ENCODE data around the gene CD300LF.

CD300LF gene

DNA sequence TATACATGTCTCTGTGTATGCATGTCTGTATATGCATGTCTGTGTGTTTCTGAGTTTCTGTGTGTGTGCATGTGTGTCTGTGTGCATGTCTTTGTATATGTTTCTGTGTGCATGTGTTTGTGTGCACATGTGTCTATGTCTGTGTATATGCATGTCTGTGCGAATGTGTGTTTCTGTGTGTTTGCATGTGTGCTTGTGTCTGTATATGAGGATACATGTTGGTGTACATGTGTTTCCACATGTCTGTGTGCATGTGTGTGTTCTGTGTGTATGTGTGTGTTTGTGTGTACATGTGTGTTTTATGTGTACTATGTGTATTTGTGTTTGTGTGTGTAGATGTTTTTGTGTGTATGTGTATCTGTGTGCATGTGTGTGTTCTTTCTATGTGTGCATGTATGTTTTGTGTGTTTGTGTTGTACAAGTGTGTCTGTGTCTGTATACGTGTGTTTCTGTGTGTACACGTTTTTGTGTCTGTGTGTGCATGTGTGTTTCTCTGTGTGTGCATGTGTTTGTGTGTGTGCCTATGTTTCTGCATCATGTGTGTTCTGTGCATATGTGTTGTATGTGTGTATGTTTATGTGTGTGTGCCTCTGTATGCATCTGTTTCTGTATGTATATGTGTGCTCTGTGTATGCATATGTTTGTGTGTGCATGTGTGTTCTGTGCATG, 15.4 kb upstream of the CD300LF start:
- DNase-seq (ENCODE audit: low read depth) = no peak
- no peak for TF ChIP-seq CTCF (IDR thresholded peaks at IDR 0.05; ENCODE audit: control insufficient read depth, insufficient read depth, low read depth, low read length, missing control alignments)
- no peak overlapping the region for H3K4me3 ChIP-seq (ENCODE audit: control insufficient read depth, low read depth, low read length)

- TF ChIP-seq CTCF (IDR thresholded peaks at IDR 0.05; ENCODE audit: control insufficient read depth, insufficient read depth, low read depth, low read length, missing control alignments) = no peak
- DNase-seq (ENCODE audit: low read depth) = no peak
- H3K4me3 ChIP-seq (ENCODE audit: control insufficient read depth, low read depth, low read length) = no peak overlapping the region
Observed at GRCh38 chr17:74725111-74725510, 12.4 kb upstream of the CD300LF start.

DNA sequence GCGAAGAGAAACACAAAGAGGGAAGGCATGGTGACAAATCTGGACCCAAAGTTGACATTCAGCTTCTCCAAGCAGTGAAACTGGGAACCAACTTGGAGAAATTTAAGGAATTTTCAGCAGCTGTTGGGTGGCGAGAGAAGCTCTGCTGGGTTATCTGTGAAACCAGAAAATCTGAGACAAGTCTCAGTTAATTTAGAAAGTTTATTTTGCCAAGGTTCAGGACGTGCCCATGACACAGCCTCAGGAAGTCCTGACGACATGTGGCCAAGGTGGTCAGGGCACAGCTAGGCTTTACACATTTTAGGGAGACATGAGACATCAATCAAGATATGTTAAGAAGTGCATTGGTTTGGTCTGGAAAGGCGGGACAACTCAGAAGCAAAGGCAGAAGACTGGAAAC, 11.2 kb upstream of the CD300LF start:
- no peak for DNase-seq (ENCODE audit: low read depth)
- TF ChIP-seq CTCF (IDR thresholded peaks at IDR 0.05; ENCODE audit: control insufficient read depth, insufficient read depth, low read depth, low read length, missing control alignments) = no peak
- no peak overlapping the region for H3K4me3 ChIP-seq (ENCODE audit: control insufficient read depth, low read depth, low read length)

DNA sequence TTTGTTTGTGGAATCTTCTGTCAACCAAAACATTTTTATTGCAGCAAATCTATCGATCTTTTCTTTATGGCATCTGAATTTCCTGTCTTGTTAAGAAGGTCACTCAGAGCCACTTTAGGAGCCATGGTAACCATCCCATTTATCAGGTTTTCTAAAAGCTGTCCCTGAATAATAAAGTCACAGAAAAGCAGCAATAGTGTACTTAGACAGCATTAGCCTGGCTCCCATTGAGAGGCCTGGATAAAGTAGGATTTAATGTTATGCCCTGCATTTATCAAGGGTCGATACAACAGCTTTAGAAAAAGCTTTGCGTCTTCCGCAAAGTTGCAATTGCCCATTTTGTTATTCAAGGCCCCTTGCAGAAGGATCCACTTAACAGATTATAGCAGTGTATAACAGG, 10.1 kb upstream of the CD300LF start:
- no peak overlapping the region for H3K4me3 ChIP-seq (ENCODE audit: control insufficient read depth, low read depth, low read length)
- no peak for TF ChIP-seq CTCF (IDR thresholded peaks at IDR 0.05; ENCODE audit: control insufficient read depth, insufficient read depth, low read depth, low read length, missing control alignments)

DNA sequence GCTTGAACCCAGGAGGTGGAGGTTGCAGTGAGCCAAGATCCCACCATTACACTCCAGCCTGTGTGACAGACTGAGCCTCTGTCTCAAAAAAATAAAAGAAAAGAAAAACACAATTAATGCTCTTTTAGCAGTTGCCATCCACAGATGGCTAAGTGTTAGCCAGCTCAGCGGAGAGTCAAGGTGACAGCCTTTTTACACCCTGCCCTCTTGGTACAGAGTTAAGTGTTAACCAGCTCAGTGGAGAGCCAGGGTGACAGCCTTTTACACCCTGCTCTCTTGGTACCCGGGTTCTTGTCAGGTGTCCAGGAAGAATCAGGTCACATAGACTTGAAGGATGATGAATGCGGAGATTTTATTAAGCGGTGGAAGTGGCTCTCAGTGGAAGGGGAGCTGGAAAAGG, 7.8 kb upstream of the CD300LF start:
- no peak overlapping the region for H3K4me3 ChIP-seq (ENCODE audit: control insufficient read depth, low read depth, low read length)
- no peak for DNase-seq (ENCODE audit: low read depth)
- no peak for TF ChIP-seq CTCF (IDR thresholded peaks at IDR 0.05; ENCODE audit: control insufficient read depth, insufficient read depth, low read depth, low read length, missing control alignments)

More for the DNA sequence above, 10.1 kb upstream of the CD300LF start:
- no peak for DNase-seq (ENCODE audit: low read depth)

- H3K4me3 ChIP-seq (ENCODE audit: control insufficient read depth, low read depth, low read length) = no peak overlapping the region
- no peak for TF ChIP-seq CTCF (IDR thresholded peaks at IDR 0.05; ENCODE audit: control insufficient read depth, insufficient read depth, low read depth, low read length, missing control alignments)
- no peak for DNase-seq (ENCODE audit: low read depth)
Observed at GRCh38 chr17:74715144-74715543, 2.4 kb upstream of the CD300LF start.
